KBM-7 (cell line): ENCODE measurements around the gene CACNA1G.

Source experiments
- DNase-seq: peaks from one replicate; pipeline ENCODE4 v3.0.0-alpha.2; 2015
- in situ Hi-C: fragments of 300-500 bp; cut with MboI; formaldehyde crosslinking; loops from 2 replicates; pipeline ENCODE4 v1.14.3; 2020; ENCODE audit warnings: low sequenced_read_pairs, low pct_unique_long_range_greater_than_20kb, mixed read lengths

CACNA1G gene

DNA sequence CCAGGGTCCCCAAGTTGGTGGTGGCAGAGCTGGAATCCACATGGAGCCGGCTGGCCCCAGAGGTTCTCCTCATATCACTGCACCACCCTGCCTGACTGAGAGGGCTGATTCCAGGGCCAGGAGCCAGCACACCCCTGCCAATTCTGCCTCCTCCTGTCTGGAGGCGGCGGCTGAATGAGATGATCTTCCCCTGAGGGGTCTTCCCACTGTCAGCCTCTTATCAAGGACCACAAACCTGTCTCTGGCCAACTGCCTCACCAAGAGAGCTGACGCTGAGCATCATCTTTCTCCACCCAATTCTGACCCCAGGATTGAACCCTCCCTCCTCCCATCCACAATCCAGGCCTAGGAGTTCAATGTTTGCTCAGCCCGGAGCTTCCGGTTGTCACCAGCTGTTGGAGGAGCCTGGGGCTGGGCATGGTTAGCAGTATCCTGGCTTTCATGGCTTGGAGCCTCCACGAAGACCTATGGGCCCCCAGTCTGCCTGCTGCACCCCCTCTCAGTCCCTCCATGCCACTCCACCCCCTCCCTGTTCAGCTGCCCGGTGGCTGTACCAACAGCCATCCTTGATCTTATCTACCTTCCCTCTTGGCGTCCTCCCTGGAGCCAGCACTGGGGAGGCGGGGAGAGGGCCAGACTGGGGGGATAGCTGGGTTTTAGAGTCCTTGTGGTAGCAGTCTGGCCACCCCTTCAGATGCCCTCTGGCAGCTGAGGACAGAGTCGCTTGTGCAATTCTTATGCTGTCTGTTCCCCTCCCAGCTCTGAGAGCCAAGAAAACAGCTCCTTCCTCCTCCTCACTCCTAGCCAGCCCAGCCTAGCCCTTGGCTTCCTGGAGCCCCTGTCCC lies 99.7 kb downstream of the CACNA1G start:
- no peak for DNase-seq
- in situ Hi-C loops: no loop called here

DNA sequence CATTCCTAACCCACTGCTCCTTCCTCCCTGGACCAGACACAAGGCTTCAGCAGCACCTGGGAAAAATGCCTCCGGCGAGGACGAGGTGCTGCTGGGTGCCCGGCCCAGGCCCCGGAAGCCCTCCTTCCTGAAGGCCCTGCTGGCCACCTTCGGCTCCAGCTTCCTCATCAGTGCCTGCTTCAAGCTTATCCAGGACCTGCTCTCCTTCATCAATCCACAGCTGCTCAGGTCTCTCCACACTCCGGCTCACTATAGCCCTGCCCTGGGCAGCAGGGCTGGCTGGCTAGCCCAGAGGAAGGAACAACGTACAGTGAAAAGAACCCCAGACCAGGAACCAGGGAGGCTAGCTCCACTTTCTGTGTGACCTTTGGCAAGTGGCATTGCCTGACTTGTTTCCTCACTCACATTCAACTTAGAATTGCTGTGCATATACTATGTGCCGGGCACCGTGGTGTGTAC lies 100.4 kb downstream of the CACNA1G start:
- no peak for DNase-seq
- in situ Hi-C loops: no loop called here

DNA sequence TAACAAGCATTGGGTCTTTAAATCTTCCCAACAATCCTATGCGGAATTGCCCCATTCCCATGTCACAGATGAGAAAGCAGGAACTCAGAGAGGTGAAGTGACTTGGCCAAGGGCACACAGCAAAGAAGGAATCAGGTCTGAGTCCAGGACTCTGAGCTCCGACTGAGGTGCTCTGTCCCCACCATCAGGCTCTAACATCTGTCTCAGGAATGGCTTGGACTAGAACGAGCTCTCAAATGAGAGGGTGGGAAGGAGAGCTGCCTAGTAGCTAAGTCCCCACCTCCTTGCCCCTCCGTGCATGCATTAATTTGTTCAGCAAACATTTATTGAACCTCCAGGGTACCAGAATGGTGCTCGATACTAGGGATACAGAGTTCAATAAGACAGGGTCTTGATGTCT lies 100.8 kb downstream of the CACNA1G start:
- in situ Hi-C loops: no loop called here
- no peak for DNase-seq

DNA sequence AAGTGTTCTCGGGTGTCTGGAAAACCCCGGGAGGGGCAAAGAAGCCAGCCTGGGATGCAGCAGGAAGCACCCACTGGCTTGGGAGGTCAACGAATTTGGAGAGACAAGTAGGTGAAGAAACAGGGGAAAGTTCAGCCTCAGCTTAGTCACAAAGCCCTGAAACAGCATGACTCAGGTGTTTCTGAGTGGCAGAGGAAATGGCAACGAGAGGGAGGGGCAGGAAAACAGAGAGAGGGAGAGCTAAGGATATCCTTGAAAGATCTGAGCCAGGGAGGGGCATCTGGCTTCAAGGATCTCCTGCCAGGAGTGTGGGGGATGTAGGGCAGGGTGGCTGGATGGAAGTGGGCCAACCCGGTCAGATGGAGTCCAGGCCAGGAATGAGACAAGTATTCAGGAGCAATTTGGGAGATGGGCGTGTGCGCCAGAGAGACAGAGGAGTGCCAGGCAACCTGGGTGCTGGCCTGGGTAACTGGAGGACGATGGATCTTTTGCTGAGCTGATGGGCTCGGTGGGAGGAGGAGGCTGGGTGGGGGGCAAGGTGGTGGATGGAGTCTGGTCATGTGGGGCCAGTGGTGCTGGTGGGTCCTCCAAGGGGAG lies 101.4 kb downstream of the CACNA1G start:
- in situ Hi-C loops: no loop called here
- peak; percentile 32 for DNase-seq

DNA sequence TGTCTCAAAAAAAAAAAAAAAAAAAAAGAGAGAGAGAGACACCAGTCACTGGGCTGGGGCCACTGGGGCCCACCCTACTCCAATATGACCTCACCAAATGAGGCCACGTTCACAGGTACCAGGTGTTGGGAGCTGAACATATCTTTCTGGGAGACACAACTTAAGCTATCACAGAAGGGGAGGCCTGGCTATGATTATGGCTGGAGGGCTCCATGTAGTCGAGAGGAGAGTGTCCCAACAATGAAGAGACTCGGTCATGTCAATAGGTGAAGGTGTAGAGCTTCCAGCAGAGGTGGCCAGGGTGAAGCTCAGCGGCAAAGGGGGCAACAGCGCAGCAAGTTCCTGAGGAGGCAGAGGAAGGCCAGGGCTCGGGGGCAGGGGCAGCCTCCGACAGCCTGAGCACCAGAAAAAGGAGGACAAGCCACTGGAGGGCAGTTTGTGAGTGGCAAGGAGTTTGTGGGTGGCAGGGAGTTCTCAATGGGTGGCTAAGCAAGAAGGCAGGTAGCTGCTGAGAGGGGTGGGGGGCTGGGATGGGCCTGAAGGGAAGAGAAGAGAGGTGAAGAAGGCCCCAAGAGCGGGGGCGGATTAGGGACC lies 102.2 kb downstream of the CACNA1G start:
- in situ Hi-C loops: no loop called here
- DNase-seq: no peak

DNA sequence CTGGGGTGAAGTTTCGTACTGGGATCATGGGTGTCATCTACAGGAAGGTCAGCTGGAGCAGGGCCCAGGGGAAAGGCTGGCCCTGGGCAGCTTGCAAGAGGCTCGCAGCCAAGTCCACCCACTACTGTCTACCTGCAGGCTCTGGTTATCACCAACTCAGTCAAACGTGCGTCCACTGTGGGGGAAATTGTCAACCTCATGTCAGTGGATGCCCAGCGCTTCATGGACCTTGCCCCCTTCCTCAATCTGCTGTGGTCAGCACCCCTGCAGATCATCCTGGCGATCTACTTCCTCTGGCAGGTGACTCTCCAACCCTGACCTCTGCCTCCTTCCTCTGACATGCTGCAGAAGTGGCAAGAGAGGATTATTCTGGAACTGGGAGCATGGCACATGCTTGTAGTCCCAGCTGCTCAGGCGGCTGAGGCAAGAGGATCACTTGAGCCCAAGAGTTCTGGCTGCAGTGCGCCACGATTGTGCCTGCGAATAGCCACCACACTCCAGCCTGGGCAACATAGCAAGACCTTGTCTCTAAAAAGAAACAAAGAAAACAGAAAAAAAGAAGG lies 103.4 kb downstream of the CACNA1G start:
- in situ Hi-C loops: no loop called here
- no peak for DNase-seq

DNA sequence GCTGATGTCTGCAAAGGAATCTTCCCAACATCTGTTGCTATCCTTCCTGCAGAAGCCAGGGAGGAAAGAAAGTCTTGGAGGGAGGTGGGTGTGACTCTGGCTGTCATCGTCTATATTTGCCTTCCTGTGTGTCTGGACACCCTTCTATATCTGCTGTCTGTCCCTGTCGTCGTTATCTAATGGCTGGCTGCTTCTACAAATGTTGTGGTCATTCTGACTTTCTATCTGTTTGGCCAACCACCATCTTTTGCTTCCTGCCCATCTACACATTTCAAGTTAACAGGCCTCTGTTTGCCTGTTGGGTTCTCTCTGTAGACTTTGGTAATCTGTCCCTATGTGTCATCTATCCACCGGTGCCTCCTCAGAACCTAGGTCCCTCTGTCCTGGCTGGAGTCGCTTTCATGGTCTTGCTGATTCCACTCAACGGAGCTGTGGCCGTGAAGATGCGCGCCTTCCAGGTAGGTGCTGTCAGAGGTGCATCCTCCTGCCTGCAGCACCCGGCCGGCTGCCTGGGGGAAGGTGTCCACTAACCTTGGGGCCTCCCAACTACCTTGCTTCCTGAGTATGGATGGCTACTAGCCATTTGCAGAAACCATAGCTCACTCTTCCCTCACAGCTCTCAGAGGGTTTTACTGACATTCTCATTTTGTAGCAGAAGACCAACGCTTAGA lies 104.4 kb downstream of the CACNA1G start:
- in situ Hi-C loops: no loop called here
- no peak for DNase-seq

DNA sequence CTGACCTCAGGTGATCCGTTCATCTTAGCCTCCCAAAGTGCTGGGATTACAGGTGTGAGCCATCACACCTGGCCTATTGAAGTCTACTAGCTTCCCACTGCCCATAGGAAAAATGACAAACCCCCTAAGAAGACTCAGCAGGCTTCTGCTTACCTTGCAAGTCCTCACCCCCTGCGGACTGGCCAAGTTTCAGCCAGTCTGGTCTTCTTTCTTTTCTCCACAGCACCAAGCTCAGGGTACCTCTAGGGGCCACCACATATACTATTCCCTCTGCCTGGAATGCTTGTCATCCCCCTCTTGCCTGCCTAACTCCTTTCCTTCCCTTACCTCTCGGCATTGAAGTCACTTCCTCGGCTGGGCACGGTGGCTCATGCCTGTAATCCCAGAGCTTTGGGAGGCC lies 105.3 kb downstream of the CACNA1G start:
- in situ Hi-C loops: no loop called here
- DNase-seq: no peak

DNA sequence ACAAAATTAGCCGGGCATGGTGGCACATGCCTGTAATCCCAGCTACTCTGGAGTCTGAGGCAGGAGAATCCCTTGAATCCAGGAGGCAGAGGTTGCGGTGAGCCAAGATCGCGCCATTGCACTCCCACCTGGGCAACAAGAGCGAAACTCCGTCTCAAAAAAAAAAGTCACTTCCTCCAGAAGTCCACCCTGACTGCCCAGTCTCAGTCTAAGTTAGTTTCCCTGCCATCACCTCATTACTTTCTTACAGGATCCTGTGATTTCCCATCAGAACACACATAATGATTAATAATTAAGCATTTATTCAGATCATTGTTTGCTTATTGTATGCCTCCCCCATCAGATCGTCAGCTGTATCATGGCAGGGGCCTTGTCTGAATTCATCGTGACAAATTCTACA lies 105.8 kb downstream of the CACNA1G start:
- DNase-seq: no peak
- in situ Hi-C loops: no loop called here

DNA sequence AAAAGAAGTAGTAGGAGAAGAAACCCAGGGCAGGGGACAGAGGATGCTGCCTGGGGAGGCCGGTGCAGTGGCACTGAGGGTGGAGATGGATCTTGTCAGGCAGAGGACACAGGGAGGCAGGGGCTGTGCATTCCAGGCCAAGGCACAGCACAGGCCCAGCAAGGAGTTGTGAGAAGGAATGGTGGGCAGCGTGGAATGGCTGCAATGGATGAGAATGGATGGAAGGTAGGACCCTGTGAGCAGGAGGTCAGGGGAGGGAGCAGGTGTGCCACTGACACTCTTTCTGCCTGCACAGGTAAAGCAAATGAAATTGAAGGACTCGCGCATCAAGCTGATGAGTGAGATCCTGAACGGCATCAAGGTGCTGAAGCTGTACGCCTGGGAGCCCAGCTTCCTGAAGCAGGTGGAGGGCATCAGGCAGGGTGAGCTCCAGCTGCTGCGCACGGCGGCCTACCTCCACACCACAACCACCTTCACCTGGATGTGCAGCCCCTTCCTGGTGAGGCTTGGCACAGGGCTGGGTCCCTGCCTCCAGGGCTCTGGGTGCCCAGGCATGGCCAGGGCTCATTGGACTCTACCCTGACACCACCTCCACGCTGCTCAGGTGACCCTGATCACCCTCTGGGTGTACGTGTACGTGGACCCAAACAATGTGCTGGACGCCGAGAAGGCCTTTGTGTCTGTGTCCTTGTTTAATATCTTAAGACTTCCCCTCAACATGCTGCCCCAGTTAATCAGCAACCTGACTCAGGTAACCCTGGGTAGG lies 106.9 kb downstream of the CACNA1G start:
- in situ Hi-C loops: no loop called here
- no peak for DNase-seq

DNA sequence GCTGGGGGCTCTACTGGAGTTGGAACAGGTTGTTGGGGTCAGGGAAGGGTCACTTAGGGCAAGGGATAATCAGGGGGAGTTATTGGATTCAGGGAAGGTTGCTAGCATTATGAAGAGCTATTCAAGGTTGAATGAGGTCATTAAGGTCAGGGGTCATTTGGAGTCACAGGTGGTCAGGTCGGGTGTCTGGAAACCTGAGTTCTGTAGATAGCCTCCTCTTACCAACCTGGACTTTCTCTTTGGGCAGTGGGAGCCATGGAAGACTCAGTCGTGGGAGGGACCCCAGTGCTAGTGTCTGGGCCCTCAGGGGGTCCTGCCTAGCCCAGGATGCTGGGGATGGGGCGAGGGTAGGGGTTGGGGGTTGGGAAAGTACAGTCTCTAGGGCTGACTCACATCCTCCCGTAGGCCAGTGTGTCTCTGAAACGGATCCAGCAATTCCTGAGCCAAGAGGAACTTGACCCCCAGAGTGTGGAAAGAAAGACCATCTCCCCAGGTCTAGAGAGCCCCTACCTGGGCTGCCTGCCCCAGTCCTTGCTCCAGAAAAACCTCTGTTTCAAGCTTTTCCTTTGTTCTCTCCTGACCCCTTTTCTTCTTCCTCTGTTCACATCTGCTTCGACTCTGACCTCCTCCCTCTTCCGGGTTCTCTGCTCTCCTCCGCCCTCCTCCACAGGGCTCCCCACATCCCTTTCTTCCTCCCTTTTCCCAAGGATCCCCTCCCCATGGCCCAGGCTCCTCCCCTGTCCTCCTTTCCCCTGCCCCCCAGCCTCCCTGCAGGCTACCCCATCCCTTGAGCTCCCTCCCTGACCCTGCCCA lies 107.7 kb downstream of the CACNA1G start:
- in situ Hi-C loops: no loop called here
- no peak for DNase-seq

DNA sequence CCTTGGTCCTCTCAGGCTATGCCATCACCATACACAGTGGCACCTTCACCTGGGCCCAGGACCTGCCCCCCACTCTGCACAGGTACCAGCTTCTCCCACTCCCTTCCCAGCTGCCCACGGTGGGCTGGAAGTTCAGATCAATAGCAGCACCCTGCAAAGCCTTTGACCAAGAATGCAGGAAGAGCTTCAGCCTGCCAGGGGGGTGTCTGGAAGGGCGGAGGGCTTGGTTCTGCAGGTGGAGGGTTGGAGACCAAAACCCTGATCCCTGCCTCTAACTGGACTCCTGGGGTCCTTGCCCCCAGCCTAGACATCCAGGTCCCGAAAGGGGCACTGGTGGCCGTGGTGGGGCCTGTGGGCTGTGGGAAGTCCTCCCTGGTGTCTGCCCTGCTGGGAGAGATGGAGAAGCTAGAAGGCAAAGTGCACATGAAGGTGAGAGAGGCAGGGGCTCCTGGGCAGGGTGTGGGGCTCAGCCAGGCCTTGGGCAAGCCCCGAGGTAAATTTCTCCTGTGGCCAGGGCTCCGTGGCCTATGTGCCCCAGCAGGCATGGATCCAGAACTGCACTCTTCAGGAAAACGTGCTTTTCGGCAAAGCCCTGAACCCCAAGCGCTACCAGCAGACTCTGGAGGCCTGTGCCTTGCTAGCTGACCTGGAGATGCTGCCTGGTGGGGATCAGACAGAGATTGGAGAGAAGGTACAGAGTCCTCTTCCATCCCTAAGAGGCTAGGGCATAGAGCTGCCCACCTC lies 108.5 kb downstream of the CACNA1G start:
- no peak for DNase-seq

DNA sequence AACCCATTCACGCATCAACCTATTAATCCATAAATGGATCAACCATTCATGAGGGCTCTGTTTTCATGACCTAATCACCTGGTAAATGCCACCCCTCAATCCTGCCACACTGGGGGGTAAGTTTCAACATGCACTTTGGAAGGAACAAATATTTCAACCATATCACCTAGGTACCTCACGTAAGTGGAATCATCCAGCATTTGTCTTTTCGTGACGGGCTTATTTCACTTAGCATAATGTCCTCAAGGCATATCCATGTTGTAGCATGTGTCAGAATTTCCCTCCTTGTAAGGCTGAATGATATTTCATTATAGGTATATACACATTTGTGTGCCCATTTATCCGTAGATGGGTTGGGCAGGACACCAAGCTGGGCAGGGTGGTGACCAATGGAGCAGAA lies 111.6 kb downstream of the CACNA1G start:
- no peak for DNase-seq
- in situ Hi-C loops: no loop called here

More for the DNA sequence above, 108.5 kb downstream of the CACNA1G start:
- in situ Hi-C loops: no loop called here

DNA sequence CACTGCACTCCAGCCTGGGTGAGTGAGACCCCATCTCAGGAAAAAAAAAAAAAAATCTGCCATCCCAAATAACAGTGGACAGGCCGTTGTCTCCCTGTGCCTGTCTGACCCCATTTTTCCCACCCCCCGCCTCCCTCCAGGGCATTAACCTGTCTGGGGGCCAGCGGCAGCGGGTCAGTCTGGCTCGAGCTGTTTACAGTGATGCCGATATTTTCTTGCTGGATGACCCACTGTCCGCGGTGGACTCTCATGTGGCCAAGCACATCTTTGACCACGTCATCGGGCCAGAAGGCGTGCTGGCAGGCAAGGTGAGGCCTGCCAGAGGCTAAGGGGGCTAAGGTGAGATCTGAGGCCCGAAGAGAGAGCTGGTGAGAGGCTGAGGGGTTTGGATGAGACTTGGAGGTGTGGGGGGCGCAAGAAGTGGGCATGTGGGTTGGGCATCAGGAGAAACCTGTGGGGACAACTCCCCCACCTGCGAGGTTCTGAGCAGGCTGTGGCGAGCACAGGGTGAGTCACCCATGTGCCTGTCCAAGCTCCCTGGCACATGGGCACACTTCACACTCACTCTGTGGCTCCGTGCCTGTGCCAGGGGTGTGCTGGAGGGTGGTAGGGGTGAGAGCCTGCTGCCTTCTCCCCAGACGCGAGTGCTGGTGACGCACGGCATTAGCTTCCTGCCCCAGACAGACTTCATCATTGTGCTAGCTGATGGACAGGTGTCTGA lies 112.5 kb downstream of the CACNA1G start:
- in situ Hi-C loops: no loop called here
- no peak for DNase-seq

DNA sequence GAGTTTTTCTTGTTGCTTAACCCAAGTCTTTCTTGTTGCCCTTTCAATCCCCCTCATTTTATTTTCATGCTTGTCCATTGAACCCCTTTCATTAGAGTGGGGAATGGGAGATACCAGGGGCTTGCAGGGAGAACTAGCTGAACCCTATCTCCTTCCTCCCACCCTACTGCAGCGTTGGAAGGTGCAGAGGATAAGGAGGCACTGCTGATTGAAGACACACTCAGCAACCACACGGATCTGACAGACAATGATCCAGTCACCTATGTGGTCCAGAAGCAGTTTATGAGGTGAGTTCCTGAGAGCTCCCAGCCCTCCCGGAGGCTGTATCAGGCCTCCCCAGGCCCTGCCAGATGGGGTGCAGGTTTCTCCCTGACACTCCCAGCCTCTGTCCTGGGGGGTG lies 114.7 kb downstream of the CACNA1G start:
- in situ Hi-C loops: no loop called here
- no peak for DNase-seq

DNA sequence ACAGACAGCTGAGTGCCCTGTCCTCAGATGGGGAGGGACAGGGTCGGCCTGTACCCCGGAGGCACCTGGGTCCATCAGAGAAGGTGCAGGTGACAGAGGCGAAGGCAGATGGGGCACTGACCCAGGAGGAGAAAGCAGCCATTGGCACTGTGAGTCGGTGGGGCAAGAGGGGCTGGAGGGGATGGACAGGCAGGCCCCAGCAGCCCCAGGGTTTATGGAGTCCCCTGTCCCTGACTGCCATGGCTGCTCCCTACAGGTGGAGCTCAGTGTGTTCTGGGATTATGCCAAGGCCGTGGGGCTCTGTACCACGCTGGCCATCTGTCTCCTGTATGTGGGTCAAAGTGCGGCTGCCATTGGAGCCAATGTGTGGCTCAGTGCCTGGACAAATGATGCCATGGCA lies 115.1 kb downstream of the CACNA1G start:
- no peak for DNase-seq

More for the DNA sequence above, 115.1 kb downstream of the CACNA1G start:
- in situ Hi-C loops: no loop called here
